ENCODE results near the gene GATAD2A.

The GATAD2A gene

GRCh38 chr19:19545707-19546106 is 140.2 kb downstream of the GATAD2A start:
- DNase-seq (ENCODE audit: low read depth) = no peak

DNA sequence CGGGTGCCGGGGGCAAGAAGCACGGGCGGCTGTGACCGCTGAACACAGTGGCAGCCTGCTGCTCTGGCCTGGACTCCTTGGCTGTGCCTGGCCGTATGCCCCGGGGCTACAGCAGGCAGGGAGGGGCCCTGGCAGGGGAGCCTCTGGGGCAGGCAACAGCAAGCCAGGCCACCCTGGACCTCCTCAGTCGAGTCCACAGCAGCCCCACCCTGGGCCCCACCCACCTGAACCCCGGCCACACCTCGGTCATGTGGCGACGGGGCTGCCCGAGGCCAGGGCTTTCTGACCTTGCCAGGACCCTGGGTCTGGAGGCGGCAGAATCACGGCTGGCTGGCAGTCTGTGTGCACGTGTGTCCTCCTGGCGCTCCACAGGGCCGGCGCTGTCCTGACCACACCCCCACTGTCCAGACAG is 141.3 kb downstream of the GATAD2A start:
- DNase-seq (ENCODE audit: low read depth) = no peak

DNA sequence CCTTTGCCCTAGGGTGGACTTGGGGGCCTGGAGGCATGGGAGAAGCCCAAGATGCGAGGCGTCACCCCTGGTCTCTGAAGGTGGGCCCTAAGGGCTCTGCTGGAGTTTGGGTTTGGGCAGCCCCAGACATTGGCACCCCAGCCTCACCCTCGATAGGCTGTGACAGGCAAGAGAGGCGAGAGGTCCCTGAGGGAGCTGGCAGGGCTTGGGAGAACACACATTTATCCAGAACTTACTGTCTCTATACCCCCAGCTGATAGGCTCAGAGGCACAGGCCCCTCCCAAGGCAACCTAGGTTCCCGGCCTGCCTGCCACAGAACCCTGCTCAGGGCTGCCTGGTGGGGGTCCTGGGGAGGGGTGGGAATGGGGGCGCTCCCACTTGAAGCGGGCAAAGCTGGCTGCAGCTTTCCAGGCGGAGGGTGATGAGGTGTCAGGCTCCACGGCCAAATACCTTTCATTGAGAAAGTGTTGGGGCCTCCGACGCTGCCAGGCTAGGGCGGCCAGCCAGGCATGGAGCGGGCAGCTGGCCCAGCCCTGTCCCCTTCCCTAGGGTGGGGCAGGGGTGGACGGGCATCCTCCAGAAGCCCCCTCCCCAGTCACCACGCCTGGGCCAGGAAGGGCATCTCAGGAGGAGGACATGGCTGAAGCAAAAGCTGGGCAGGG is 142.3 kb downstream of the GATAD2A start:
- no peak for DNase-seq (ENCODE audit: low read depth)

DNA sequence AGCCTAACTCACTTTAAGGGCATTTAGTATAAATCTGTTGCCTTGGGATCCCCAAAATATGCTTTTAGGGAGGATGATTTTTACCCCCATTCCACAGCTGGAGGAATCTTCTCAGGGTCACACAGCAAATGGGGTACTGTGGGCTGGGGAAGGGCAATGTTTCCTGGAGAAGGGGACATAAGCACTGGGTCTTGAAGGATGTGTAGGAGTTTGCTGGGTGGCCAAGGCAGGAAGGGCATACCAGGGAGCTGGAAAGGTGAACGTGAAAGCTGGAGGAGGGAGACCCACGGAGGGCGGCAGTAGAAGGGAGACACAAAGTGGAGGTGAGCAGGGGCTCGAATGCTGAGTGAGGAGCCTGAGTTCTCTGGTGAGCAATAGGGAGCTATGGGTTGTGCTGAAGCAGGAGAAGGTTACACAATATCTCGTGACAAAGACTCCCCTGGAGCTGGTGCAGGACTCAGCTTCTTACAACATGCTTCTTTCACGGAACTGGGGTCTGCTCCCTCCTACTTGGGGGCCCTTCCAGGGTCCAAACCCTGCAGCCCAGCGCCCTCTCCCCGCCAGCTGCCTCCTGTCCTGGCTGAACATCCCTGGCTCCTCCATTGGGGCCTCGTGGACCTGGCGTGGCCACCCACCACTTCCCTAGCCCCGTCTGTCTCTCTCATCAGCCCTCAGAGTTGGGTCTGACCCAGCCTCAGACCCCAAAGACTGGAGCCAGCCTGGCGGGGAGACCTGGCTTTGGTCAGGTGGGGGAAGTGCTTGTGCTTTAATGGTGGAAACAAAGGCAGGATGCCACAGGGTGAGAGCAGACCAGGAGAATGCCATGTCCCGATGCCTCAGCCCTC is 143.7 kb downstream of the GATAD2A start:
- DNase-seq (ENCODE audit: low read depth) = no peak

GRCh38 chr19:19549804-19550464 is 144.5 kb downstream of the GATAD2A start:
- DNase-seq (ENCODE audit: low read depth) = no peak

DNA sequence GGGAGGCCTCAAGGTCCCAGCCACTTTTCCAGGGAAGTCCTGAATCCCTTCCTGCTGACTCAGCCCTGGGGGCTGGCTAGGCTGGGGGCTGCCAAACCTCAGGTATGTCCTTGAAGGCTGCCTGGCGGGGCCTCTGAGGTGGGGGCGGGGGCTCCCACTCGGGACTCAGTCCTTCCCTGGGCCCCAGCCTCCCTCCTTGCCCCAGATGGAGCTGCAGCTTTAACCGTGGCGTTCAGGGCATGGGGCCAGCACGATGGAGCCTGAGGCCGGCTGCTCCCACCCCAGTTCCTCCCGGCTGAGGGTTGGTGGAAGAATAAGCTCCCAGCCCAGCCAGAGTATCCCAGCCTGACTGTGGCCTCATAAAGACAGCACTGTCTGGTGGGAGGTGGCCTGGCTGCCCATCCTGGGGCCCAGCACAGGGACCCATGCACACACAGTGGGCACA is 145.0 kb downstream of the GATAD2A start:
- DNase-seq (ENCODE audit: low read depth) = no peak

- no peak for DNase-seq (ENCODE audit: low read depth)
Observed at GRCh38 chr19:19550972-19551852, 145.7 kb downstream of the GATAD2A start.

GRCh38 chr19:19551853-19552192 is 146.3 kb downstream of the GATAD2A start:
- DNase-seq (ENCODE audit: low read depth) = no peak

DNA sequence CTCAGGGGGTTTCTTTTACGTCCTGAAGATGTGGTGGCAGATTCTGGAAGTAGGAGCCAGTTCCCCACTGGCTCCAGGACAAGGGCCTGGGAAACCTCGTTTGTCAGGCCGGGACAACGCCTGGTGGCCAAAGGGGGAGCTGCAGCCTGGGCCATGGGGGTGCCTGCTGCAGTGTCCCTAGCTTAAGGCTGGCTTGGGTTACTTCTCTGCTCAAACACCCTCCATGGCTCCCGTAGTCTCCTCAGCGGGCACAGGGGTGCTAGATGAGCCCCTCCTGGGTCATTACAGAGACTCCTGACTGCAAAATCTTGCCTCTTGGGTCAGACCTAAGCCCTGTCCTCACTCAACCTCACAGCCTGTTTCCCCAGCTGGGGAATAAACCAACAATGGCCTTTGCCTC is 147.3 kb downstream of the GATAD2A start:
- DNase-seq (ENCODE audit: low read depth) = no peak

DNA sequence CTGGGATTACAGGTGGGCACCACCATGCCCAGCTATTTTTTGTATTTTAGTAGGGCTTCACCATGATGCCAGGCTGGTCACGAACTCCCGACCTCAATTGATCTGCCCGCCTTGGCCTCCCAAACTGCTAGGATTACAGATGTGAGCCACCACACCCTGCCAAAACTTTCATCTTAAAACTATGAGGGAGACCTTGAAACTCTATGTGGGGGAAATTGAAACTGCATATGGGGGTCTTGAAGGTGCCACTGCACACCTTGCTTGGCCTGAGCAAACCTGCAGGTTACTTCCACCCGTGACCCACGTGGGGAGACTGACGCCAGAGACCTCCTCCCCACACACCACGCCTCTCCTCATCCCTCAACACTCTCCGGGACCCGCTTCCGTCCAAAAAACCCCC is 148.2 kb downstream of the GATAD2A start:
- no peak for DNase-seq (ENCODE audit: low read depth)

DNA sequence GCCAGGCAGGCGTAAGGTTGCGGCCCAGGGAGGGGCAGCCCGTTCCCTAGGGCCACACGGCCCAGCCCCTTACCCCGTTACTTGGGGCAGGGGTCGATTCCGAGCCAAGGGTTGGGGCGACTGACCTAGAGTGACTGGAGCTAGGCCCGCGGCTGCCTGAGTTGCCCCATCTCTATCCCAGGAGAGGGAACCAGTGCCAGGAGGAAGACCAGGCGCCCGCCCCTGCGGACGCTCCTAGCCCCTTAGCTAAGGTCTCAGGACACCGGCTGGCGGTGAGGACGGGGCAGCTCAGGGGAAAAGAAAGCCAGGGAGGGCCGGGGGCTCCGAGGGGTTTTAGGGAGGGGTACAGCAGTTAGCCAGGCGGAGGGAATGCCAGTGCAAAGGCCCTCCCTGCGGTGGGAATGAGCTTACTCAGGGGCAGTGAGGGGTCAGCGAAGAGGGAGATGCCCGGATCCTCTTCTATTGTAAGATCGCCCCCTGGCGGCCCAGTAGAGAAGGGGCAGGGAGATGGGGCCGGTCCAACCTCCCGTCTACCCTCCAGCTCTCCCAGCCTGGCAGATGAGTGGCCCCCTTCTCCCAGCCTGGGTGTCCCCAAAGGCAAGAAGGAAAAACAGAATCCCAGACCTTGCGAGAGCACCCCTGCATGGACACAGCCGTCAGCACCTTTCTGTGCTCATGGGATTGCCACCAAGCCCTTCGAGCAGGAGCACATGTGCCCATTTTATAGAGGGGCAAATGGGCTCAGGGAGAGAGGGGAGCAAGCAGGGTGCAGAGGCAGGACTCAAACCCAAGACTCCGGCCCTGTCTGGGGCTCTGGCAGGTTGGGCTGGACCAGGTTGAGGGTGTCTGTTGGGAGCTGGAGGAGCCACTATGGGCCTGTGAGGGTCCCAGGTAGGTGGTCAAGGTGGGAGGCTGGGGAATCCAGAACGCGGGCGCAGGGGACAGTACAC is 148.9 kb downstream of the GATAD2A start:
- DNase-seq (ENCODE audit: low read depth) = peak; percentile 43

DNA sequence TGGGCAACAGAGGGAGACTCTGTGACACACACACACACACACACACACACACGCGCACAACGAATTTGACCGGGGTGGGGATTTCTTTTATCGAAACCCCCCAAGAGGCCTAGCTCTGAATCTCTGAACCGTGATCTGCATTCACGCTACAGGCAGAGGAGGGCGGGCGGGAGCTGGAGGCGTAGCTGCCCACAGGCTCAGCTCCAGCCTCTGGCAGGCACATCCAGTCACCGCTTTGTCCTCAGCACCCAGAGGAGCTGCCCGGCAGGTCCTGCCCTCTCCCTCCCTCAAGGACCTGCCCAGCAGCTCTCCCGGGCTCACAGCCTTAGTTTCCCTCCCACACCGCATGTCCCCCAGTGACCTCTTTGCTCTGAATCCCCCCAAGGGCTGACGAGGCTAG is 152.6 kb downstream of the GATAD2A start:
- DNase-seq (ENCODE audit: low read depth) = no peak

All from activated gamma-delta T cell treated with anti-CD3 and anti-CD28 coated beads, Interleukin-2, amount 50 U/mL, for 16 hours (primary cell).